IMR-90 (cell line): ENCODE data around the gene PHEX. TPM values are rescaled to one million over a fixed set of nuclear protein-coding genes. Genes with fewer than 3 reads are reported as not detected.

ENCODE experiments used
- ATAC-seq: fragments of 200-7000 bp; cut with Tn5 transposase; 2 replicates; pipeline ENCODE4 v1.9.1; 2020; ENCODE audit warnings: low read depth, mild to moderate bottlenecking, moderate library complexity
- BruUV-seq: library from RNA; stranded (reverse); fragments of 400-500 nt; replicated peaks from 2 replicates; lab custom pipeline; 2021; lab: Mats Ljungman, UMichigan
- CTCF ChIA-PET: fragments of 300-600 bp; formaldehyde crosslinking; extraction: SDS; loops from one replicate; lab custom pipeline; 2021; ENCODE audit warnings: antibody characterized with exemption; lab: Yijun Ruan, JAX
- POLR2A ChIA-PET: fragments of 300-600 bp; sonication (Branson Sonifier 250); formaldehyde crosslinking; loops from one replicate; lab custom pipeline; 2022; ENCODE audit warnings: antibody characterized with exemption; ENCODE audit not compliant: unreplicated experiment; lab: Charles Lee
- DNase-seq: peaks from one replicate; pipeline ENCODE4 v3.0.0; 2013
- H2AFZ ChIP-seq: replicated peaks from 2 replicates; pipeline ENCODE3; 2013; ENCODE audit warnings: low read length, mild to moderate bottlenecking; ENCODE audit not compliant: poor library complexity
- H2AK5ac ChIP-seq: 2 replicates; pipeline ENCODE4 v1.6.1; 2013; ENCODE audit warnings: low read depth, low read length, inconsistent platforms
- H2AK9ac ChIP-seq: replicated peaks from 2 replicates; pipeline ENCODE3; 2013; ENCODE audit warnings: mild to moderate bottlenecking, low read depth, low read length, moderate library complexity; ENCODE audit not compliant: poor library complexity
- H2BK120ac ChIP-seq: 2 replicates; pipeline ENCODE4 v1.6.1; 2013; ENCODE audit warnings: low read depth, low read length, inconsistent platforms
- H2BK15ac ChIP-seq: 3 replicates; pipeline ENCODE4 v1.6.1; 2013; ENCODE audit warnings: low read depth, low read length, inconsistent platforms
- H2BK20ac ChIP-seq: 2 replicates; pipeline ENCODE4 v1.6.1; 2013; ENCODE audit warnings: low read depth, mild to moderate bottlenecking, inconsistent platforms, low read length, moderate library complexity
- H2BK5ac ChIP-seq: 2 replicates; pipeline ENCODE4 v1.6.1; 2013; ENCODE audit warnings: mild to moderate bottlenecking, low read depth, low read length, inconsistent platforms; ENCODE audit not compliant: poor library complexity, severe bottlenecking
- H3K14ac ChIP-seq: replicated peaks from 2 replicates; pipeline ENCODE4 v1.6.1; 2013; ENCODE audit warnings: low read depth, low read length, inconsistent platforms
- H3K18ac ChIP-seq: 2 replicates; pipeline ENCODE4 v1.6.1; 2013; ENCODE audit warnings: low read depth, low read length, control low read depth
- H3K23ac ChIP-seq: 2 replicates; pipeline ENCODE4 v1.6.1; 2013; ENCODE audit warnings: low read depth, low read length, inconsistent platforms
- H3K27ac ChIP-seq: 2 replicates; pipeline ENCODE4 v1.5.1; 2013; ENCODE audit warnings: mild to moderate bottlenecking, control low read depth, low read length; ENCODE audit not compliant: insufficient read depth
- H3K27me3 ChIP-seq: 2 replicates; pipeline ENCODE4 v1.6.1; 2013; ENCODE audit warnings: low read length; ENCODE audit not compliant: control insufficient read depth, insufficient read depth
- H3K36me3 ChIP-seq: 2 replicates; pipeline ENCODE4 v1.6.1; 2013; ENCODE audit warnings: low read length, mixed read lengths; ENCODE audit not compliant: control insufficient read depth, insufficient read depth
- H3K4ac ChIP-seq: 2 replicates; pipeline ENCODE4 v1.6.1; 2013; ENCODE audit warnings: low read depth, low read length, inconsistent platforms
- H3K4me1 ChIP-seq: 2 replicates; pipeline ENCODE4 v1.6.1; 2013; ENCODE audit warnings: low read length, mixed read lengths; ENCODE audit not compliant: control insufficient read depth, insufficient read depth
- H3K4me2 ChIP-seq: 2 replicates; pipeline ENCODE4 v1.6.1; 2013; ENCODE audit warnings: low read depth, mild to moderate bottlenecking, control low read depth, low read length, moderate library complexity
- H3K4me3 ChIP-seq: 2 replicates; pipeline ENCODE4 v1.5.1; 2013; ENCODE audit warnings: low read depth, mild to moderate bottlenecking, control low read depth, low read length, moderate library complexity; ENCODE audit not compliant: insufficient read depth
- H3K56ac ChIP-seq: 2 replicates; pipeline ENCODE4 v1.6.1; 2013; ENCODE audit warnings: low read length, inconsistent platforms; ENCODE audit not compliant: insufficient read depth; ENCODE audit errors: extremely low read depth
- H3K79me1 ChIP-seq, 2 experiments: 2 replicates each; pipeline ENCODE4 v1.6.1; 2013; ENCODE audit warnings: low read length in 2 of 2, inconsistent platforms in 1 of 2, low read depth in 1 of 2
- H3K9ac ChIP-seq: 2 replicates; pipeline ENCODE4 v1.6.1; 2013; ENCODE audit warnings: low read depth, low read length, control low read depth
- H3K9me1 ChIP-seq: 2 replicates; pipeline ENCODE4 v1.6.1; 2013; ENCODE audit warnings: low read length, inconsistent platforms; ENCODE audit not compliant: insufficient read depth
- H3K9me3 ChIP-seq: 2 replicates; pipeline ENCODE4 v1.6.1; 2013; ENCODE audit warnings: low read length; ENCODE audit not compliant: control insufficient read depth, insufficient read depth
- H4K20me1 ChIP-seq: 2 replicates; pipeline ENCODE4 v1.6.1; 2013; ENCODE audit warnings: low read length, inconsistent platforms; ENCODE audit not compliant: insufficient read depth
- H4K5ac ChIP-seq: 2 replicates; pipeline ENCODE4 v1.6.1; 2013; ENCODE audit warnings: mild to moderate bottlenecking, low read depth, low read length, control low read depth
- H4K8ac ChIP-seq, 2 experiments: 2 replicates each; pipeline ENCODE4 v1.6.1; 2013; ENCODE audit warnings: low read depth in 2 of 2, low read length in 2 of 2, control low read depth in 1 of 2, inconsistent platforms in 1 of 2
- H4K91ac ChIP-seq: 2 replicates; pipeline ENCODE4 v1.6.1; 2013; ENCODE audit warnings: low read depth, low read length, inconsistent platforms; ENCODE audit not compliant: insufficient read depth
- CHD1 ChIP-seq: IDR thresholded peaks from 2 replicates; pipeline ENCODE4 v1.6.1; 2012; ENCODE audit warnings: low read depth, low read length, improper control_type of control experiment
- FOS ChIP-seq: fragments of 150-350 bp; IDR thresholded peaks from 2 replicates; pipeline ENCODE4 v1.6.1; 2016; ENCODE audit warnings: low read depth, low read length
- MAFK ChIP-seq: IDR thresholded peaks from 2 replicates; pipeline ENCODE4 v1.6.1; 2012; ENCODE audit warnings: low read depth, low read length, improper control_type of control experiment
- POLR2A ChIP-seq: IDR thresholded peaks from 2 replicates; pipeline ENCODE4 v1.6.1; 2012; ENCODE audit warnings: mild to moderate bottlenecking, low read depth, low read length
- RFX5 ChIP-seq: IDR thresholded peaks from 2 replicates; pipeline ENCODE4 v1.8.0; 2012; ENCODE audit warnings: low read depth, mild to moderate bottlenecking, low read length, moderate library complexity
- SMC3 ChIP-seq: fragments of 150-350 bp; IDR thresholded peaks from 2 replicates; pipeline ENCODE4 v1.6.1; 2016; ENCODE audit warnings: low read depth, mild to moderate bottlenecking, antibody characterized with exemption, low read length, moderate library complexity
- WGBS, 2 experiments: methylation state at CpG; one replicate each; pipeline versions ENCODE4 v1.1.5 to v1.1.7; 2013; ENCODE audit warnings: missing lambda C conversion rate in 2 of 2; ENCODE audit not compliant: insufficient read length in 1 of 2; ENCODE audit errors: extremely low coverage in 2 of 2; 5-methylcytosine and 5-hydroxymethylcytosine counted together
- dilution Hi-C: fragments of 300-500 bp; cut with HindIII; formaldehyde crosslinking; loops from one replicate; pipeline ENCODE4 v1.14.3; 2018; ENCODE audit warnings: low sequenced_read_pairs; ENCODE audit not compliant: unreplicated experiment
- in situ Hi-C: fragments of 300-500 bp; cut with MboI; formaldehyde crosslinking; loops from 3 replicates; pipeline ENCODE4 v1.14.3; 2019; ENCODE audit warnings: low sequenced_read_pairs, inconsistent platforms, mixed read lengths
- intact Hi-C: fragments of 100-400 bp; cut with micrococcal nuclease; formaldehyde crosslinking; loops from 2 replicates; pipeline ENCODE4 v1.10.0; 2022
- polyA plus RNA-seq, 3 experiments: library from polyadenylated mRNA; depleted of rRNA; stranded (reverse); fragments of >200 nt; gene quantifications; 2 replicates each; pipeline ENCODE4 v1.2.3, GENCODE V29; 2012; ENCODE audit warnings: low replicate concordance in 1 of 3
- total RNA-seq: library from RNA; depleted of rRNA; stranded (reverse); fragments of >200 nt; gene quantifications from 2 replicates; pipeline ENCODE4 v1.2.3, GENCODE V29; 2012
- TF ChIP-seq, protein P1 (sequence below): fragments of 150-350 bp; IDR thresholded peaks from 2 replicates; pipeline ENCODE4 v1.6.1; 2017; ENCODE audit warnings: mild to moderate bottlenecking, antibody characterized with exemption, low read length, low read depth
- TF ChIP-seq, protein P2 (sequence below): conservative IDR thresholded peaks from 2 replicates; pipeline ENCODE4 v1.5.1; 2012; ENCODE audit warnings: mild to moderate bottlenecking, low read depth, low read length, improper control_type of control experiment

PHEX gene
- total and polyA plus RNA-seq, 2 of the 4 experiments (the other 2 are of a cell fraction), result 0.10 to 0.18 TPM

DNA sequence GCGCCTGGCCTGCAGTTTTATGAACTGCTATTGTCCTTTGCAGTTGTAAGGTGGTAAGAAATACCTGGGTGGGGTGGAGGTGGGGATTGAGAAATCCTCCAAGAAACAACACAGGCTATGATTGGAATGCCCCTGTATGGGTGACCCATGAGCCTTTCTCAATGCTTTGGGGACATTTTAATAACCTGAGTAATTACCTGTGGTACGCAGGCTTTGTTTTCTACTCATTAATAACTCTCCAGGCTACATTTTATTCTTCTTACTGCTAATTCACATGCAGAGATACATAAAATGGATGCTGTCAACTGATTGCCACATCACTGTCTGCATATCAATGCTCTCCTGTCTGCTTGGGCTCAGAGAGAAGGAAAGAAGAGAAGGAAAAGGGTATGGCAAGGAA is 41.8 kb downstream of the PHEX start:
- Histone ChIP-seq H3K4me1 (no peaks in the 10 kb centered on the region), H3K27ac (no peak overlapping the region), H3K9me3 (no peaks in the 10 kb centered on the region), H3K9ac (no peak overlapping the region), H2BK120ac (no peak overlapping the region), H3K14ac (no peak overlapping the region), H4K91ac (no peak overlapping the region), H3K27me3 (no peaks in the 10 kb centered on the region; the same call in 1 of the 2 replicates), H3K23ac (no peak overlapping the region), H3K36me3 (no peaks in the 10 kb centered on the region), H2BK20ac (no peak overlapping the region), H2AFZ (no peak overlapping the region), H3K79me1 (no peaks in the 10 kb centered on the region), H4K8ac (no peak overlapping the region), H3K4me2 (no peak overlapping the region), H3K4me3 (no peak overlapping the region), H2AK9ac (no peak overlapping the region), H2BK15ac (no peak overlapping the region), H2AK5ac (no peak overlapping the region), H3K4ac (no peak overlapping the region), H4K20me1 (no peaks in the 10 kb centered on the region), H4K5ac (no peak overlapping the region), H2BK5ac (no peak overlapping the region), H3K9me1 (no peaks in the 10 kb centered on the region), H3K18ac (no peak overlapping the region), H3K56ac (no peak overlapping the region)
- no CpG with 5 or more reads among the region's 2 CpGs for WGBS, 2 experiments
- no peak for ATAC-seq
- TF ChIP-seq SMC3 (no peak), FOS (no peak), CHD1 (no peak), MAFK (no peak), POLR2A (no peak), RFX5 (no peak)
- TF ChIP-seq, protein P1, sequence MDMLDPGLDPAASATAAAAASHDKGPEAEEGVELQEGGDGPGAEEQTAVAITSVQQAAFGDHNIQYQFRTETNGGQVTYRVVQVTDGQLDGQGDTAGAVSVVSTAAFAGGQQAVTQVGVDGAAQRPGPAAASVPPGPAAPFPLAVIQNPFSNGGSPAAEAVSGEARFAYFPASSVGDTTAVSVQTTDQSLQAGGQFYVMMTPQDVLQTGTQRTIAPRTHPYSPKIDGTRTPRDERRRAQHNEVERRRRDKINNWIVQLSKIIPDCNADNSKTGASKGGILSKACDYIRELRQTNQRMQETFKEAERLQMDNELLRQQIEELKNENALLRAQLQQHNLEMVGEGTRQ, result no peak
- TF ChIP-seq, protein P2, sequence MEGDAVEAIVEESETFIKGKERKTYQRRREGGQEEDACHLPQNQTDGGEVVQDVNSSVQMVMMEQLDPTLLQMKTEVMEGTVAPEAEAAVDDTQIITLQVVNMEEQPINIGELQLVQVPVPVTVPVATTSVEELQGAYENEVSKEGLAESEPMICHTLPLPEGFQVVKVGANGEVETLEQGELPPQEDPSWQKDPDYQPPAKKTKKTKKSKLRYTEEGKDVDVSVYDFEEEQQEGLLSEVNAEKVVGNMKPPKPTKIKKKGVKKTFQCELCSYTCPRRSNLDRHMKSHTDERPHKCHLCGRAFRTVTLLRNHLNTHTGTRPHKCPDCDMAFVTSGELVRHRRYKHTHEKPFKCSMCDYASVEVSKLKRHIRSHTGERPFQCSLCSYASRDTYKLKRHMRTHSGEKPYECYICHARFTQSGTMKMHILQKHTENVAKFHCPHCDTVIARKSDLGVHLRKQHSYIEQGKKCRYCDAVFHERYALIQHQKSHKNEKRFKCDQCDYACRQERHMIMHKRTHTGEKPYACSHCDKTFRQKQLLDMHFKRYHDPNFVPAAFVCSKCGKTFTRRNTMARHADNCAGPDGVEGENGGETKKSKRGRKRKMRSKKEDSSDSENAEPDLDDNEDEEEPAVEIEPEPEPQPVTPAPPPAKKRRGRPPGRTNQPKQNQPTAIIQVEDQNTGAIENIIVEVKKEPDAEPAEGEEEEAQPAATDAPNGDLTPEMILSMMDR, result no peak
- intact Hi-C loops (no loop called here), dilution Hi-C loops (no loop called here), in situ Hi-C loops (no loop called here)
- BruUV-seq, result no TSS peak
- ChIA-PET POLR2A (no interaction called here), CTCF (no interaction called here)
- DNase-seq, result no peak
